Neural cell (in vitro differentiated cells): ENCODE results near the gene PRR15L. TPM values are rescaled to one million over a fixed set of nuclear protein-coding genes. Genes with fewer than 3 reads are reported as not detected.

Experiments used
- H2AFZ ChIP-seq: fragments of 200-600, 300-800 bp; sonication (generic), shearing (Covaris generic); 2 replicates; pipeline ENCODE4 v1.6.0; 2014; ENCODE audit warnings: low read depth, mild to moderate bottlenecking, antibody characterized with exemption, low read length, moderate library complexity
- H3F3A ChIP-seq: fragments of 200-600 bp; shearing (Covaris generic); 2 replicates; pipeline ENCODE4 v1.6.1; 2016; ENCODE audit warnings: mild to moderate bottlenecking, moderate library complexity, mixed read lengths, antibody characterized with exemption, low read length; ENCODE audit not compliant: insufficient read depth, poor library complexity, severe bottlenecking
- H3K27ac ChIP-seq: fragments of 200-600, 300-800 bp; sonication (generic), shearing (Covaris generic); 2 replicates; pipeline ENCODE4 v1.5.1; 2014; ENCODE audit warnings: mild to moderate bottlenecking, low read length, moderate library complexity
- H3K27me3 ChIP-seq: fragments of 300-800, 200-600 bp; sonication (generic), shearing (Covaris generic); 2 replicates; pipeline ENCODE4 v1.6.0; 2014; ENCODE audit warnings: mild to moderate bottlenecking, low read depth, low read length, moderate library complexity; ENCODE audit not compliant: insufficient read depth
- H3K36me3 ChIP-seq: fragments of 300-800, 200-600 bp; sonication (generic), shearing (Covaris generic); 2 replicates; pipeline ENCODE4 v1.5.1; 2014; ENCODE audit warnings: mild to moderate bottlenecking, antibody characterized with exemption, low read length, moderate library complexity; ENCODE audit not compliant: insufficient read depth
- H3K4me2 ChIP-seq: fragments of 300-800, 200-600 bp; sonication (generic), shearing (Covaris generic); 2 replicates; pipeline ENCODE4 v1.6.0; 2014; ENCODE audit warnings: mild to moderate bottlenecking, low read length
- H3K4me3 ChIP-seq: fragments of 300-800, 200-600 bp; sonication (generic), shearing (Covaris generic); 2 replicates; pipeline ENCODE4 v1.5.1; 2014; ENCODE audit warnings: mild to moderate bottlenecking, low read length, moderate library complexity
- H3K79me2 ChIP-seq: fragments of 200-600 bp; shearing (Covaris generic); replicated peaks from 2 replicates; pipeline ENCODE4 v1.6.0; 2014; ENCODE audit warnings: mild to moderate bottlenecking, low read length, moderate library complexity; ENCODE audit not compliant: insufficient read depth
- H3K9ac ChIP-seq: fragments of 300-800, 200-600 bp; sonication (generic), shearing (Covaris generic); 2 replicates; pipeline ENCODE4 v1.6.1; 2016; ENCODE audit warnings: mild to moderate bottlenecking, low read length, mixed read lengths
- H3K9me2 ChIP-seq: fragments of 200-600 bp; shearing (Covaris generic); 2 replicates; pipeline ENCODE4 v1.6.1; 2016; ENCODE audit warnings: mild to moderate bottlenecking, low read length, mixed read lengths; ENCODE audit not compliant: insufficient read depth
- H3K9me3 ChIP-seq: fragments of 200-600, 300-800 bp; sonication (generic), shearing (Covaris generic); 2 replicates; pipeline ENCODE4 v1.6.1; 2016; ENCODE audit warnings: mild to moderate bottlenecking, mixed run types, low read length, moderate library complexity, mixed read lengths
- H4K20me1 ChIP-seq: fragments of 200-600 bp; shearing (Covaris generic); 2 replicates; pipeline ENCODE4 v1.6.1; 2016; ENCODE audit warnings: mild to moderate bottlenecking, mixed run types; ENCODE audit not compliant: insufficient read depth
- EP300 ChIP-seq: fragments of 450-650 bp; conservative IDR thresholded peaks from 2 replicates; pipeline ENCODE4 v1.6.1; 2014; ENCODE audit warnings: antibody characterized with exemption, mild to moderate bottlenecking, moderate library complexity; ENCODE audit not compliant: poor library complexity, severe bottlenecking
- EZH2 ChIP-seq: fragments of 200-600, 300-800 bp; shearing (Covaris generic), sonication (generic); IDR thresholded peaks from 2 replicates; pipeline ENCODE4 v1.6.1; 2014; ENCODE audit warnings: antibody characterized with exemption, low read length, borderline replicate concordance, mild to moderate bottlenecking; ENCODE audit not compliant: insufficient read depth, poor library complexity, severe bottlenecking
- MXI1 ChIP-seq: fragments of 450-650 bp; conservative IDR thresholded peaks from 2 replicates; pipeline ENCODE4 v1.6.1; 2014; ENCODE audit warnings: antibody characterized with exemption, mild to moderate bottlenecking; ENCODE audit not compliant: poor library complexity, severe bottlenecking
- POLR2AphosphoS5 ChIP-seq: IDR thresholded peaks from 2 replicates; pipeline ENCODE4 v1.6.1; 2012
- RAD21 ChIP-seq: fragments of 450-650 bp; conservative IDR thresholded peaks from 2 replicates; pipeline ENCODE4 v1.6.1; 2014; ENCODE audit warnings: antibody characterized with exemption, mild to moderate bottlenecking, moderate library complexity
- SMC3 ChIP-seq: fragments of 450-650 bp; conservative IDR thresholded peaks from 2 replicates; pipeline ENCODE4 v1.6.1; 2014; ENCODE audit warnings: antibody characterized with exemption, mild to moderate bottlenecking, moderate library complexity; ENCODE audit not compliant: poor library complexity
- TAF1 ChIP-seq: IDR thresholded peaks from 2 replicates; pipeline ENCODE4 v1.6.1; 2012; ENCODE audit warnings: low read depth
- polyA plus RNA-seq: library from polyadenylated mRNA; depleted of rRNA; stranded (reverse); fragments of >200 nt; gene quantifications from 2 replicates; pipeline ENCODE4 v1.2.3, GENCODE V29; 2014
- TF ChIP-seq, protein P1 (sequence below): fragments of 450-650 bp; IDR thresholded peaks from 2 replicates; pipeline ENCODE4 v1.5.1; 2014; ENCODE audit warnings: antibody characterized with exemption, mild to moderate bottlenecking, moderate library complexity; ENCODE audit not compliant: poor library complexity, severe bottlenecking
- TF ChIP-seq, protein P2 (sequence below): IDR thresholded peaks from 2 replicates; pipeline ENCODE4 v1.6.1; 2012; ENCODE audit warnings: borderline replicate concordance

PRR15L gene
- polyA plus RNA-seq, 1 donor from 2014 or later: not detected

DNA sequence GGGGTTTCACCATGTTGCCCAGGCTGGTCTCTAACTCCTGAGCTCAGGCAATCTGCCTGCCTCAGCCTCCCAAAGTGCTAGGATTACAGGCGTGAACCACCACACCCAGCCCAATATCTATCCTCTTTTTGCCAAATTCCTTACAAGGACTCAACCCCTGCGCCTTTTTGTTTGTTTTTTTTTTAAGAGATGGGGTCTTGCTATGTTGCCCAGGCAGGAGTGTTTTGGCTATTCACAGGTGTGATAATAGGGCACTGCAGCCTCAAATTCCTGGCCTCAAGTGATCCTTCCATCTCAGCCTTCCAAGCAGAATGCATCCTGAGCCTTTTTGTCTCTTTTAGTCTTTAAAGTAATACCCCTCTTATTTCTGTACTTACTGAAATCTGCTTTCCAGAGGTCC, 44.6 kb downstream of the PRR15L start:
- Histone ChIP-seq H3K27ac (no peak overlapping the region), H2AFZ (no peak overlapping the region), H3K27me3 (no peaks in the 10 kb centered on the region), H3F3A (no peaks in the 10 kb centered on the region), H3K4me2 (no peak overlapping the region), H3K9ac (no peak overlapping the region), H3K9me2 (no peaks in the 10 kb centered on the region), H3K9me3 (no peaks in the 10 kb centered on the region), H4K20me1 (no peaks in the 10 kb centered on the region), H3K79me2 (peaks cover 4% of the 10 kb centered on the region), H3K4me3 (no peak overlapping the region), H3K36me3 (no peaks in the 10 kb centered on the region)
- TF ChIP-seq POLR2AphosphoS5 (no peak), EP300 (no peak), RAD21 (no peak), TAF1 (no peak), SMC3 (no peak), EZH2 (no peak)
- TF ChIP-seq, protein P1, sequence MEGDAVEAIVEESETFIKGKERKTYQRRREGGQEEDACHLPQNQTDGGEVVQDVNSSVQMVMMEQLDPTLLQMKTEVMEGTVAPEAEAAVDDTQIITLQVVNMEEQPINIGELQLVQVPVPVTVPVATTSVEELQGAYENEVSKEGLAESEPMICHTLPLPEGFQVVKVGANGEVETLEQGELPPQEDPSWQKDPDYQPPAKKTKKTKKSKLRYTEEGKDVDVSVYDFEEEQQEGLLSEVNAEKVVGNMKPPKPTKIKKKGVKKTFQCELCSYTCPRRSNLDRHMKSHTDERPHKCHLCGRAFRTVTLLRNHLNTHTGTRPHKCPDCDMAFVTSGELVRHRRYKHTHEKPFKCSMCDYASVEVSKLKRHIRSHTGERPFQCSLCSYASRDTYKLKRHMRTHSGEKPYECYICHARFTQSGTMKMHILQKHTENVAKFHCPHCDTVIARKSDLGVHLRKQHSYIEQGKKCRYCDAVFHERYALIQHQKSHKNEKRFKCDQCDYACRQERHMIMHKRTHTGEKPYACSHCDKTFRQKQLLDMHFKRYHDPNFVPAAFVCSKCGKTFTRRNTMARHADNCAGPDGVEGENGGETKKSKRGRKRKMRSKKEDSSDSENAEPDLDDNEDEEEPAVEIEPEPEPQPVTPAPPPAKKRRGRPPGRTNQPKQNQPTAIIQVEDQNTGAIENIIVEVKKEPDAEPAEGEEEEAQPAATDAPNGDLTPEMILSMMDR: no peak

DNA sequence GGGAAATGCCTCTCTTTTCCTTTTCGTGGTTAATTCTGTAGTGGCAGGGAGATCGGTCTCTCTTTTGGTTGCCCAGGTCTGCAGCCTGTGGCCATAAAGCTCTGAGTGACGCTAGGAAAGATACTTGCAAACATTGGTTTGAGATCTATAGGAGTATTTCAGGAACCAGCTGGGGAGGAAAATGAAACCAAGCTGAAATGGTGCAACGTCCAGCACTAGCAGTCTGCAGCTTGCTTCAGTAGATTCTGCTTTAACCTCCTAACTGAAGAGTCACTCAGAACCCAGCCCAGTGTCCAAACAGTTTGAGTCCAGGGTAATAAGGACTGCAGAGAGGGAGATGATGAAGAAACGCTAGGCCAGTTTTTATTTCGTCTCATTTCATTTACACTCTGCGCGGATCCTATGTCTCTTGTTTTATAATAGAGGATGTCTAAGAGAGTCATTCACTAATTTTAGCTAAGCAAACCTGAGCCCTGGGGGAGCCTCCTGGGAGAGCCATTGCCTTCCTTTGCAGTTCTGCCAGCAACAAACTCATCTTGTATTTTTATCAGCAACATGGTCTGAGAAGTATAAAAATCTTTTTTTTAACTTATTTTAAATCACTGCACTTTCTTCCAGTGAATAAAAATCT, 49.6 kb downstream of the PRR15L start:
- no peak overlapping the region for H3K4me2 ChIP-seq
- no peak overlapping the region for H3K9ac ChIP-seq
- no peak overlapping the region for H3K4me3 ChIP-seq

DNA sequence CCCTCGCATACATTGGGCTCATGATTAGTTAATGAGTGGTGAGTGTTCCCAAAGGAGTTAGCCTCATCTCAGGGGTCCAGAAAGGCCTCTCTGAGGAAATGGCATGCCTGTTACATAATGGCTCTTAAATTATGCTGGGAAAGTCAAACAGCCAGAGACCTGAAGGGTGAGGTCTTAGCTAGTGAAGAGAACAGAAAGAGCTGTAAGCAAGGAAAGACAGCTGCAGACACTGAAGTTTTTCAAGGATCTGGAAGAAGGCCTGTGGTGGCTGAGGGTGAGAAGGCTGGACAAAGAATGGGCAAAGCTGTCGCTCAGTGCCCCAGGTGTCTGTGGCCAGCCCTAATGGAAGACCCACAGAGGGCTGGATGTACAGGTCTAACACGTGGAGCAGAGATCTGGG, 51.2 kb downstream of the PRR15L start:
- no peak overlapping the region for H3K27ac ChIP-seq
- H3K79me2 ChIP-seq: peaks cover 4% of the 10 kb centered on the region
- no peak overlapping the region for H2AFZ ChIP-seq
- H4K20me1 ChIP-seq: no peaks in the 10 kb centered on the region
- no peaks in the 10 kb centered on the region for H3K27me3 ChIP-seq
- no peak overlapping the region for H3K9ac ChIP-seq
- no peaks in the 10 kb centered on the region for H3F3A ChIP-seq
- no peaks in the 10 kb centered on the region for H3K9me2 ChIP-seq
- TF ChIP-seq POLR2AphosphoS5 (no peak), TAF1 (no peak), RAD21 (no peak), MXI1 (no peak), EP300 (no peak), EZH2 (no peak), SMC3 (no peak)
- TF ChIP-seq, protein P2, sequence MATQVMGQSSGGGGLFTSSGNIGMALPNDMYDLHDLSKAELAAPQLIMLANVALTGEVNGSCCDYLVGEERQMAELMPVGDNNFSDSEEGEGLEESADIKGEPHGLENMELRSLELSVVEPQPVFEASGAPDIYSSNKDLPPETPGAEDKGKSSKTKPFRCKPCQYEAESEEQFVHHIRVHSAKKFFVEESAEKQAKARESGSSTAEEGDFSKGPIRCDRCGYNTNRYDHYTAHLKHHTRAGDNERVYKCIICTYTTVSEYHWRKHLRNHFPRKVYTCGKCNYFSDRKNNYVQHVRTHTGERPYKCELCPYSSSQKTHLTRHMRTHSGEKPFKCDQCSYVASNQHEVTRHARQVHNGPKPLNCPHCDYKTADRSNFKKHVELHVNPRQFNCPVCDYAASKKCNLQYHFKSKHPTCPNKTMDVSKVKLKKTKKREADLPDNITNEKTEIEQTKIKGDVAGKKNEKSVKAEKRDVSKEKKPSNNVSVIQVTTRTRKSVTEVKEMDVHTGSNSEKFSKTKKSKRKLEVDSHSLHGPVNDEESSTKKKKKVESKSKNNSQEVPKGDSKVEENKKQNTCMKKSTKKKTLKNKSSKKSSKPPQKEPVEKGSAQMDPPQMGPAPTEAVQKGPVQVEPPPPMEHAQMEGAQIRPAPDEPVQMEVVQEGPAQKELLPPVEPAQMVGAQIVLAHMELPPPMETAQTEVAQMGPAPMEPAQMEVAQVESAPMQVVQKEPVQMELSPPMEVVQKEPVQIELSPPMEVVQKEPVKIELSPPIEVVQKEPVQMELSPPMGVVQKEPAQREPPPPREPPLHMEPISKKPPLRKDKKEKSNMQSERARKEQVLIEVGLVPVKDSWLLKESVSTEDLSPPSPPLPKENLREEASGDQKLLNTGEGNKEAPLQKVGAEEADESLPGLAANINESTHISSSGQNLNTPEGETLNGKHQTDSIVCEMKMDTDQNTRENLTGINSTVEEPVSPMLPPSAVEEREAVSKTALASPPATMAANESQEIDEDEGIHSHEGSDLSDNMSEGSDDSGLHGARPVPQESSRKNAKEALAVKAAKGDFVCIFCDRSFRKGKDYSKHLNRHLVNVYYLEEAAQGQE: no peak
- TF ChIP-seq, protein P1: no peak
- H3K9me3 ChIP-seq: no peaks in the 10 kb centered on the region
- H3K4me3 ChIP-seq: no peak overlapping the region
- no peak overlapping the region for H3K4me2 ChIP-seq
- H3K36me3 ChIP-seq: no peaks in the 10 kb centered on the region

More for the DNA sequence above, 49.6 kb downstream of the PRR15L start:
- no peaks in the 10 kb centered on the region for H4K20me1 ChIP-seq
- peaks cover 4% of the 10 kb centered on the region for H3K79me2 ChIP-seq
- H3K9me3 ChIP-seq: no peaks in the 10 kb centered on the region
- TF ChIP-seq EZH2: no peak
- H3K27ac ChIP-seq: no peak overlapping the region
- no peaks in the 10 kb centered on the region for H3K36me3 ChIP-seq
- no peak overlapping the region for H2AFZ ChIP-seq
- H3K9me2 ChIP-seq: no peaks in the 10 kb centered on the region
- H3K27me3 ChIP-seq: no peaks in the 10 kb centered on the region
- H3F3A ChIP-seq: no peaks in the 10 kb centered on the region
